Spleen (tissue), 11 donors: ENCODE results near the gene LMBR1L. TPM values are rescaled to one million over a fixed set of nuclear protein-coding genes. Genes with fewer than 3 reads are reported as not detected.

ENCODE experiments used
- DNase-seq: peaks from one replicate; pipeline ENCODE4 v3.0.0-alpha.2; 2020
- H3K27ac ChIP-seq, 8 donors: fragments of 200-600 bp; sonication (generic) in 7 of 8; 1 replicate in 4 of 8; 2 replicates in 4 of 8; pipeline versions ENCODE4 v1.5.0 to v1.8.0; 2016 to 2021; ENCODE audit warnings: inconsistent platforms in 4 of 8, mild to moderate bottlenecking in 4 of 8, moderate library complexity in 1 of 8
- H3K27me3 ChIP-seq, 7 donors: fragments of 200-600 bp; sonication (generic) in 6 of 7; replicated peaks in 1 of 7; 1 replicate in 4 of 7; 2 replicates in 3 of 7; pipeline versions ENCODE4 v1.5.0 to v1.8.0; 2016 to 2021; ENCODE audit warnings: inconsistent platforms in 3 of 7, mild to moderate bottlenecking in 1 of 7
- H3K36me3 ChIP-seq, 6 donors: fragments of 200-600 bp; sonication (generic) in 5 of 6; 1 replicate in 4 of 6; 2 replicates in 2 of 6; pipeline versions ENCODE4 v1.5.0 to v1.8.0; 2016 to 2021; ENCODE audit warnings: inconsistent platforms in 2 of 6
- H3K4me1 ChIP-seq, 6 donors: fragments of 200-600 bp; sonication (generic) in 5 of 6; 1 replicate in 3 of 6; 2 replicates in 3 of 6; pipeline versions ENCODE4 v1.5.0 to v1.8.0; 2016 to 2021; ENCODE audit warnings: inconsistent platforms in 3 of 6
- H3K4me3 ChIP-seq, 8 donors: fragments of 200-600 bp; sonication (generic) in 7 of 8; 1 replicate in 4 of 8; 2 replicates in 4 of 8; pipeline versions ENCODE4 v1.5.0 to v1.8.0; 2016 to 2021; ENCODE audit warnings: inconsistent platforms in 4 of 8, mild to moderate bottlenecking in 4 of 8, moderate library complexity in 2 of 8
- H3K9me3 ChIP-seq, 8 donors: fragments of 200-600 bp; sonication (generic) in 7 of 8; 1 replicate in 4 of 8; 2 replicates in 4 of 8; pipeline versions ENCODE4 v1.5.0 to v1.8.0; 2016 to 2021; ENCODE audit warnings: inconsistent platforms in 4 of 8
- POLR2A ChIP-seq, 3 donors: fragments of 450-650 bp; IDR thresholded peaks; one replicate each; pipeline ENCODE4 v1.5.1; 2017; ENCODE audit warnings: antibody characterized with exemption in 3 of 3, mild to moderate bottlenecking in 1 of 3
- POLR2AphosphoS5 ChIP-seq, 3 donors: sonication (generic); formaldehyde crosslinking; IDR thresholded peaks; one replicate each; pipeline ENCODE4 v1.5.1; 2017; ENCODE audit warnings: antibody characterized with exemption in 3 of 3
- WGBS, 5 donors: extraction: QIAGEN DNeasy Blood & Tissue Kit in 3 of 5; methylation state at CpG; one replicate each; pipeline versions ENCODE4 v1.1.5 to v1.1.7; 2013 to 2018; 5-methylcytosine and 5-hydroxymethylcytosine counted together
- intact Hi-C: fragments of 100-400 bp; cut with DNase I; formaldehyde crosslinking; loops from one replicate; pipeline ENCODE4 v1.15.0; 2023; ENCODE audit warnings: low total_unique reads
- polyA plus RNA-seq, 3 donors: library from polyadenylated mRNA; stranded (reverse); fragments of 200-250 nt; gene quantifications; one replicate each; pipeline ENCODE4 v1.2.1, GENCODE V29; 2013
- total RNA-seq, 7 donors: library from RNA; depleted of rRNA in 3 of 7; stranded (reverse); fragments of >200 nt in 3 of 7; fragmentation: NEBNext Ultra II Directional in 4 of 7; extraction: Animal tissue kit (Norgen Biotek cat#: 25700) in 4 of 7; gene quantifications; one replicate each; pipeline versions ENCODE4 v1.1.0 to v1.2.1, GENCODE V29; 2016 to 2021
- TF ChIP-seq, protein P1 (sequence below), 11 experiments: fragments of 200-600 bp in 7 of 11; fragments of 450-650 bp in 4 of 11; sonication (generic) in 4 of 11; IDR thresholded peaks in 8 of 11; conservative IDR thresholded peaks in 3 of 11; 1 replicate in 7 of 11; 2 replicates in 4 of 11; pipeline versions ENCODE4 v1.4.0 to v1.8.0; 2016 to 2021; ENCODE audit warnings: antibody characterized with exemption in 11 of 11, inconsistent platforms in 4 of 11, mild to moderate bottlenecking in 1 of 11
- donor health status: healthy with polysubstance abuse.
- donor health status: DM: no; HTN: no; CAD: no; lungs with moderate emphysema.
- donor health status: DM: no; HTN: no; CAD: no.
- donor health status: Bipolar disorder and iron deficiency.
- donor health status: healthy.
- donor health status: DM: no; HTN: no; CAD: no.
- donor health status: DM: yes; HTN: yes; CAD: no.

LMBR1L gene
- total and polyA plus RNA-seq, 10 donors: 44.1 to 108 (median 74.6) TPM

DNA sequence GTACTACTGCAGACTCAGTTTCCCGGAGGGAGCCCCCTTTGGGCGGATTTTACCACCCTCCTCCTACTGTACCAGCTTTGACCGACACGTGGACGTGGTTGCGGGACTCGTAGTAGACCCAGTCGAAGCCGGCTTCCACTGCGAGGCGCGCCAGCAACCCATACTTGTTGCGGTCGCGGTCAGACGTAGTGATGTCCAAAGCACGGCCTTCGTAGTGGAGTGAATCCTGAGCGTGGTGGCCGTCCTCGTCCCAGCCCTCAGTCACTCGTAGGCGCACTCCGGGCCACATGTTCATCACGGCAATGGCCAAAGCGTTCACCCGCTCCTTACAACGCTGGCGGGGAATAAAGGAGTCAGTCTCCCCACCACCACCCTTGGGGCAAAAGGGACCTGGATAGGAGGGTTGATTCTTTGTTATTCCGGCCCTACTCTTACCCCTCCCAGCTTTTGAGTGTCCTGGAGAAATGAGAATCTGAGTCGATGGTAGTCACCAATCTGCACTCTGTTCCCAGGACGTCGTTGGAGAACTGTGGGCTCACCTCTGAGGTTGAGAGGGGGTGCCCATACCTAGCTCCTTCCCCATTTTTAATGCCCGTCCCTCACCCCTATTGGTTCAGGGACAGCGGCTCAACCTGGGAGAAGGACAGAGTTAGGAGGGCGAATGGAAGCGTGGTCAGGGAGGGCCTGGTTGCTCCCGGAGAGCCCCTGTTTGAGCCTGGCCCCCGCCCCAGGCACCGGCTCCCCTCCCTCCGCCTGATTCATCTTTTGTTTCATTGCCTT is 19.4 kb downstream of the LMBR1L start:
- H3K4me1 ChIP-seq: peaks cover 56 to 78% (median 72%) of the 10 kb centered on the region in 6 donors
- H3K36me3 ChIP-seq: peaks cover 0 to 11% (median 0%) of the 10 kb centered on the region in 6 donors
- H3K9me3 ChIP-seq: no peaks in the 10 kb centered on the region
- peak overlapping the region in 4 of 8 donors; percentile 52 to 79 (median 59) for H3K27ac ChIP-seq
- peaks cover 3 to 73% (median 65%) of the 10 kb centered on the region in 7 donors for H3K27me3 ChIP-seq
- no peak for TF ChIP-seq POLR2A (IDR thresholded peaks at IDR 0.05)
- TF ChIP-seq, protein P1, sequence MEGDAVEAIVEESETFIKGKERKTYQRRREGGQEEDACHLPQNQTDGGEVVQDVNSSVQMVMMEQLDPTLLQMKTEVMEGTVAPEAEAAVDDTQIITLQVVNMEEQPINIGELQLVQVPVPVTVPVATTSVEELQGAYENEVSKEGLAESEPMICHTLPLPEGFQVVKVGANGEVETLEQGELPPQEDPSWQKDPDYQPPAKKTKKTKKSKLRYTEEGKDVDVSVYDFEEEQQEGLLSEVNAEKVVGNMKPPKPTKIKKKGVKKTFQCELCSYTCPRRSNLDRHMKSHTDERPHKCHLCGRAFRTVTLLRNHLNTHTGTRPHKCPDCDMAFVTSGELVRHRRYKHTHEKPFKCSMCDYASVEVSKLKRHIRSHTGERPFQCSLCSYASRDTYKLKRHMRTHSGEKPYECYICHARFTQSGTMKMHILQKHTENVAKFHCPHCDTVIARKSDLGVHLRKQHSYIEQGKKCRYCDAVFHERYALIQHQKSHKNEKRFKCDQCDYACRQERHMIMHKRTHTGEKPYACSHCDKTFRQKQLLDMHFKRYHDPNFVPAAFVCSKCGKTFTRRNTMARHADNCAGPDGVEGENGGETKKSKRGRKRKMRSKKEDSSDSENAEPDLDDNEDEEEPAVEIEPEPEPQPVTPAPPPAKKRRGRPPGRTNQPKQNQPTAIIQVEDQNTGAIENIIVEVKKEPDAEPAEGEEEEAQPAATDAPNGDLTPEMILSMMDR (IDR thresholded peaks at IDR 0.05 in 8 of 11, conservative IDR thresholded peaks at IDR 0.05 in 3 of 11): no peak
- no peak for TF ChIP-seq POLR2AphosphoS5 (IDR thresholded peaks at IDR 0.05)
- DNase-seq: peak; percentile 70
- intact Hi-C loops: no loop called here
- H3K4me3 ChIP-seq: peak overlapping the region in 4 of 8 donors; percentile 22 to 69 (median 32)
- 22 to 36% (median 30%) methylated on average over 39 to 41 of the region's 41 CpGs for WGBS, 5 donors

DNA sequence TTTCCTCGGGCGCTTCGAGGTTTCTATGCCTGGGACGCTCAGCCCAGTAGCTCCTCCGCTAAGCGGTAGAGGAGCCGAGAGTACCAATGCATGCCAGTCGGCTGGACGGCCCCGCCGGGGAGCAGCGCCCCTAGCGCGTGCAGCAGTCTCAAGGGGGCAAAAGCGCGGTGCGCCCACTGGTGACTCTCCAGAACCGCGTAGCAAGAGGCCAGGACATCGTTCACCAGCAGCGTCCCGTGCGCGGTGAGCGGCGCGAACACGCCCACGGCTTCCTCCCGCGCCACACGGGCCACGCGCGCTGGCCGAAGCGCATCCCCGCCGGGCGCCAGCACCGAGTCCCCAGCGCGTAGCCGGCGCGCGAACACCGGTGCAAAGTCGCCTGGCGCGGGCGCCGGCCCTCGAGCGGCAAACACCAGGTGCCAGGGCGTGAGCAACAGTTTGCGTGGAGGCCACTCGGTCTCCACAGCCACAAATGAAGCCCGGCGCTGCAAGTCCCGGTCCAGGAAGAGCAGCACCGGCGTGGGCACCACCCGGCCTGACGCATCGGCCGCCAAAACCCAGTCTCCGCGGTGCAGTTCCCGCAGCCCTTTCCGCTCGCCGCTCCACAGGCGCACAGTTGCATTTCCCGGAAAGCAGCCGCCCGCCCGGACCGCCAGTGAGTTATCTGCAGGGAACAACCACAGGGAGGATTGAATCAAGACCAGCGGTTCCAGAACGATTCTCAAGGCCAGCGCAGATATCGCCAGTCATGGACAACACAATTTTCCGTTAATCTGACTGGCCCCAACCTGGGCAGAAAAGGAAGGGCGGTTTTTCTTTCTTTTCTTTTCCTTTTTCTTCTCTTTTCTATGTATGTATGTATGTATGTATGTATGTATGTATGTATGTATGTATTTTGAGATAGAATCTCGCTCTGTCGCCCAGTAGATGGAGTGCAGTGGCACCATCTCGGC is 20.6 kb downstream of the LMBR1L start:
- Histone ChIP-seq H3K9me3 (no peaks in the 10 kb centered on the region), H3K4me1 (peaks cover 56 to 75% (median 71%) of the 10 kb centered on the region in 6 donors), H3K36me3 (no peaks in the 10 kb centered on the region), H3K4me3 (peak overlapping the region; percentile 16 to 69 (median 43)), H3K27ac (peak overlapping the region in 6 of 8 donors; percentile 52 to 79 (median 61)), H3K27me3 (peaks cover 3 to 73% (median 65%) of the 10 kb centered on the region in 7 donors)
- DNase-seq: peak; percentile 87
- TF ChIP-seq POLR2AphosphoS5 (IDR thresholded peaks at IDR 0.05): peak; percentile 34 to 77 (median 63)
- TF ChIP-seq POLR2A (IDR thresholded peaks at IDR 0.05): no peak
- TF ChIP-seq, protein P1 (IDR thresholded peaks at IDR 0.05 in 8 of 11, conservative IDR thresholded peaks at IDR 0.05 in 3 of 11): peak in 2 of 11 experiments; percentile 10 to 32
- WGBS, 5 donors: 2 to 4% (median 2%) methylated on average over 29 to 88 of the region's 88 CpGs
- intact Hi-C loops: loop anchor here (5.0 kb wide), 2 partner anchors 32 to 147 kb away; no protein-coding TSS in a partner anchor

DNA sequence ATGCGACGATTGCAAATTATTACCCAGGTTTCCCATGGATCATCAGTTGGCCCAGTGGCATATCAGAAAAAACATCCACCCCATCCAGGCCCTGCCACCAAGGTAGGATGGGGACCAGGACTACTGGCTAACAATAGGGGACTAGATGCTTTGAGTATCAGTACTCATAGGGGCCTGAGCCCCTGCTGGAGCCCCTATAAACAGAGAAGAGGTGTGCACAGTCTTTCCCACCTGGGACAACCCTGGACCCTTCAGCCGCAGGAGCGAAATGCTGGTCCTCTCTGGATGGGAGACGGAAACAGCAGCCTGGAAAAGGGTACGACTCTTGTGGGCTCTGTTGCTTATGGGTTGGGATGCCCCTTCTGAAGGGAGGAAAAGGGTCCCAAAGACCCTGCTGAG is 21.7 kb downstream of the LMBR1L start:
- peaks cover 0 to 4% (median 0%) of the 10 kb centered on the region in 8 donors for H3K9me3 ChIP-seq
- peaks cover 3 to 62% (median 53%) of the 10 kb centered on the region in 7 donors for H3K27me3 ChIP-seq
- WGBS, 5 donors: 61 to 69% (median 63%) methylated on average over 4 to 6 of the region's 6 CpGs
- peaks cover 48 to 63% (median 60%) of the 10 kb centered on the region in 6 donors for H3K4me1 ChIP-seq
- no peak overlapping the region for H3K27ac ChIP-seq
- no peak for DNase-seq
- no peak overlapping the region for H3K4me3 ChIP-seq
- intact Hi-C loops: loop anchor here (5.0 kb wide), 2 partner anchors 33 to 148 kb away; no protein-coding TSS in a partner anchor
- TF ChIP-seq POLR2A (IDR thresholded peaks at IDR 0.05) (no peak), POLR2AphosphoS5 (IDR thresholded peaks at IDR 0.05) (no peak)
- TF ChIP-seq, protein P1 (IDR thresholded peaks at IDR 0.05 in 8 of 11, conservative IDR thresholded peaks at IDR 0.05 in 3 of 11): no peak
- H3K36me3 ChIP-seq: no peaks in the 10 kb centered on the region
